GM23248 (cell line): Measurements from ENCODE around the gene PRDM16.

Source experiments
- EZH2 ChIP-seq: fragments of 200-600 bp; sonication (generic); IDR thresholded peaks from 2 replicates; pipeline ENCODE4 v1.6.1; 2018; ENCODE audit warnings: antibody characterized with exemption, mild to moderate bottlenecking; ENCODE audit not compliant: insufficient read depth, poor library complexity, severe bottlenecking
- EZH2phosphoT487 ChIP-seq: fragments of 200-600 bp; sonication (generic); IDR thresholded peaks from 2 replicates; pipeline ENCODE4 v1.6.1; 2018; ENCODE audit warnings: antibody characterized with exemption, moderate library complexity, mild to moderate bottlenecking, low read depth; ENCODE audit not compliant: insufficient read depth

DNA sequence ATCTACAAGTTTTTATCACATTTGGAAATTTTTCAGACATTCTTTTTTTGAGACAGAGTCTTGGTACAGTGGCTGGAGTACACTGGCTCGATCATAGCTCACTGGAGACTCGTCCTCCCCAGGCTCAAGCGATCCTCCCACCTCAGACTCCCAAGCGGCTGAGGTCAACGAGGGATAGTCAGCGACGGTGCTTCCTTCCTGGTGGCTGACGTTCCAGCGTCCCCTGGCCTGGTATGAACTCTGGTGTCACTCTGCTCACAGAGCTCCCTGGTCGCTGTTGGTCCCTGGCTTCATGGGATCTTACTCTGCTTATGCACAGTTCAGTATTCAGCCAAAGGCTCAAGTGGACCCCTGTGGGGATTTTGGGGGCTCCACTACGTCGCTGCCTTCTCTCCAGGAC lies 382.0 kb downstream of the PRDM16 start:
- TF ChIP-seq EZH2, result no peak
- TF ChIP-seq EZH2phosphoT487, result no peak
